Uterus (tissue), 2 donors: ENCODE results near the gene FBP2.

Experiments used
- POLR2A ChIP-seq, 2 donors: fragments of 450-650 bp; IDR thresholded peaks; one replicate each; pipeline ENCODE4 v1.6.1; 2016; ENCODE audit warnings: antibody characterized with exemption in 2 of 2, mild to moderate bottlenecking in 1 of 2, moderate library complexity in 1 of 2
- TF ChIP-seq, protein P1 (sequence below), 4 experiments: fragments of 200-600 bp in 2 of 4; fragments of 450-650 bp in 2 of 4; sonication (generic) in 2 of 4; IDR thresholded peaks; one replicate each; pipeline ENCODE4 v1.5.1; 2016 to 2019; ENCODE audit warnings: antibody characterized with exemption in 4 of 4, mild to moderate bottlenecking in 2 of 4, moderate library complexity in 1 of 4

DNA sequence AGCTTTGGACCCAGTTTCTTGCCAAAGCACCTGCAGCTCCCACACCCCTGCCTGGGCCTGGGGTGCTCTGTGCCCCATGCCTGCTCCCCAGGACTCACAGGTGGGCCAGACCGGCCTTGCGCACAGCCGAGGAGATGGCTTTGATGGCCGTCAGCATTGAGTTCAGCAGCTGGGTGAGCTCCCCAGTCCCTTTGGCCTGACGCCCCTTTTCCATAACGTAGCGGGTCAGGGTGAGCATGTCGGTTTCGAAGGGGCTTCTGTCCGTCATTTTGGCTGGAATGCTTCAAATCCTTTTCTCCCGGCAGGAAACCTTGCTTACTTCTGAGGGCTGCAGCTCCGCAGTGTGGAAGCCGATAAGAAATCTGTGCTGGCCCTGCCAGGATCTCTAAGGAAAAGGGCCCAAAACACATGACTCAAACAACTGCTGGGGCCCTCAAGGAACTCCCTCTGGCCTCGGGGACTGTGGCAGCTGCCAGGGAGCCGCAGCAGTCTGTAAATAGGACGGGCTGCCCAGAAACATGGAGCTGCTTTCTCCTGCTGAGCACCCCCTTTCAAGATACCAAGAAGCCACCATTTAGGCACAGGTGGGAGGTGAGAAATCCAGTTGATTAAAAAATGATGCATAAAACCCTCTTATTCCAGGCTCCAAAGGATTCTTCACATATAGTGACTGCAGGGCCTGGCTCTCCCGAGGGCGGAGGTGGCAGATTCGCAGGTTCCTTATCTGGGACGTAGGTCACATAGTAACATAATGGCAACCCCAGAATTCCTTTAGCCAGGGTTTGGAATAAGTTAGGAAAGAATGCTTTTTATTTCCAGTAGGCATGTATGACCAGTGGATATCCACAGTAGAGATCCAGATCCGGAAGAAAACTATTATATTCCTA, at the start of gene FBP2:
- TF ChIP-seq, protein P1, sequence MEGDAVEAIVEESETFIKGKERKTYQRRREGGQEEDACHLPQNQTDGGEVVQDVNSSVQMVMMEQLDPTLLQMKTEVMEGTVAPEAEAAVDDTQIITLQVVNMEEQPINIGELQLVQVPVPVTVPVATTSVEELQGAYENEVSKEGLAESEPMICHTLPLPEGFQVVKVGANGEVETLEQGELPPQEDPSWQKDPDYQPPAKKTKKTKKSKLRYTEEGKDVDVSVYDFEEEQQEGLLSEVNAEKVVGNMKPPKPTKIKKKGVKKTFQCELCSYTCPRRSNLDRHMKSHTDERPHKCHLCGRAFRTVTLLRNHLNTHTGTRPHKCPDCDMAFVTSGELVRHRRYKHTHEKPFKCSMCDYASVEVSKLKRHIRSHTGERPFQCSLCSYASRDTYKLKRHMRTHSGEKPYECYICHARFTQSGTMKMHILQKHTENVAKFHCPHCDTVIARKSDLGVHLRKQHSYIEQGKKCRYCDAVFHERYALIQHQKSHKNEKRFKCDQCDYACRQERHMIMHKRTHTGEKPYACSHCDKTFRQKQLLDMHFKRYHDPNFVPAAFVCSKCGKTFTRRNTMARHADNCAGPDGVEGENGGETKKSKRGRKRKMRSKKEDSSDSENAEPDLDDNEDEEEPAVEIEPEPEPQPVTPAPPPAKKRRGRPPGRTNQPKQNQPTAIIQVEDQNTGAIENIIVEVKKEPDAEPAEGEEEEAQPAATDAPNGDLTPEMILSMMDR (IDR thresholded peaks at IDR 0.05) = no peak
- no peak for TF ChIP-seq POLR2A (IDR thresholded peaks at IDR 0.05)
